RWPE2 (cell line): Measurements from ENCODE around the gene SEMA3G.
A peak's percentile ranks its signal among the peaks of the same experiment; 100 is the strongest.

Experiments
- ATAC-seq: fragments of 200-7000 bp; cut with Tn5 transposase; 3 replicates; pipeline ENCODE4 v1.9.1; 2021; ENCODE audit warnings: low read depth
- DNase-seq: peaks from one replicate; pipeline ENCODE4 v3.0.0-alpha.2; 2020; ENCODE audit warnings: low spot score
- H3K27ac ChIP-seq: fragments of 450-650 bp; 2 replicates; pipeline ENCODE4 v1.5.1; 2017; ENCODE audit warnings: mild to moderate bottlenecking; ENCODE audit not compliant: poor library complexity, severe bottlenecking
- H3K27me3 ChIP-seq: fragments of 250-450 bp; sonication (Bioruptor Pico); 2 replicates; pipeline ENCODE4 v1.5.1; 2021; ENCODE audit warnings: mild to moderate bottlenecking, moderate library complexity; ENCODE audit not compliant: insufficient read depth, poor library complexity, severe bottlenecking
- H3K36me3 ChIP-seq: fragments of 250-450 bp; sonication (Bioruptor Pico); 2 replicates; pipeline ENCODE4 v1.5.1; 2020; ENCODE audit warnings: low read depth, mild to moderate bottlenecking, moderate library complexity
- H3K4me1 ChIP-seq: fragments of 250-450 bp; sonication (Bioruptor Pico); 2 replicates; pipeline ENCODE4 v1.5.1; 2021; ENCODE audit warnings: mild to moderate bottlenecking, moderate library complexity; ENCODE audit not compliant: insufficient read depth, poor library complexity, severe bottlenecking
- H3K4me3 ChIP-seq: fragments of 250-450 bp; sonication (Bioruptor Pico); 2 replicates; pipeline ENCODE4 v1.5.1; 2021; ENCODE audit warnings: mild to moderate bottlenecking, moderate library complexity; ENCODE audit not compliant: severe bottlenecking
- H3K9me3 ChIP-seq: fragments of 250-450 bp; sonication (Bioruptor Pico); 2 replicates; pipeline ENCODE4 v1.5.1; 2021; ENCODE audit warnings: mild to moderate bottlenecking, moderate library complexity; ENCODE audit not compliant: severe bottlenecking
- TF ChIP-seq, protein P1 (sequence below): fragments of 450-650 bp; IDR thresholded peaks from one replicate; pipeline ENCODE4 v1.5.1; 2017; ENCODE audit warnings: mild to moderate bottlenecking, moderate library complexity; ENCODE audit not compliant: poor library complexity, severe bottlenecking

The SEMA3G gene

DNA sequence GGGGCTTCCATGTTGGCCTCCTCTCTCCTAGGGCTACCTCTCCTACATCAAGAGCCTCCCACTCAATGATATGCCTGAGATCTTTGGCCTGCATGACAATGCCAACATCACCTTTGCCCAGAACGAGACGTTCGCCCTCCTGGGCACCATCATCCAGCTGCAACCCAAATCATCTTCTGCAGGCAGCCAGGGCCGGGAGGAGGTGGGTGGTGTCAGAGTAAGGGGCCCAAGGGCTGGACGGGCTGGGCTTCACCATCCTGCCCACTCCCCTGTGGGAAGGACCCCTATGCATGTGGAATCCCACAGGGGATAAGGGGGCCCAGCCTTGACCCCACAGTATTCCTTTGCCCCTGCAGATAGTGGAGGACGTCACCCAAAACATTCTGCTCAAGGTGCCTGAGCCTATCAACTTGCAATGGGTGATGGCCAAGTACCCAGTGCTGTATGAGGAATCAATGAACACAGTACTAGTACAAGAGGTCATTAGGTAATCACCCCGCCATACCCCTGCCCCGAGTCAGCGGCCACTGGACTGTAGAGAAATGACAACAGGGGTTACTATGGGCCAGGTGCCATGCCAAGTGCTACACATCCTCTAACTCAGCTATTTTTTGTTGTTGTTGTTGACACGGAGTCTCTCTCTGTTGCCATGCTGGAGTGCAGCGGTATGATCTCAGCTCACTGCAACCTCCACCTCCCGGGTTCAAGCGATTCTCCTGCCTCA, 47.1 kb downstream of the SEMA3G start:
- no peak overlapping the region for H3K4me3 ChIP-seq
- TF ChIP-seq, protein P1, sequence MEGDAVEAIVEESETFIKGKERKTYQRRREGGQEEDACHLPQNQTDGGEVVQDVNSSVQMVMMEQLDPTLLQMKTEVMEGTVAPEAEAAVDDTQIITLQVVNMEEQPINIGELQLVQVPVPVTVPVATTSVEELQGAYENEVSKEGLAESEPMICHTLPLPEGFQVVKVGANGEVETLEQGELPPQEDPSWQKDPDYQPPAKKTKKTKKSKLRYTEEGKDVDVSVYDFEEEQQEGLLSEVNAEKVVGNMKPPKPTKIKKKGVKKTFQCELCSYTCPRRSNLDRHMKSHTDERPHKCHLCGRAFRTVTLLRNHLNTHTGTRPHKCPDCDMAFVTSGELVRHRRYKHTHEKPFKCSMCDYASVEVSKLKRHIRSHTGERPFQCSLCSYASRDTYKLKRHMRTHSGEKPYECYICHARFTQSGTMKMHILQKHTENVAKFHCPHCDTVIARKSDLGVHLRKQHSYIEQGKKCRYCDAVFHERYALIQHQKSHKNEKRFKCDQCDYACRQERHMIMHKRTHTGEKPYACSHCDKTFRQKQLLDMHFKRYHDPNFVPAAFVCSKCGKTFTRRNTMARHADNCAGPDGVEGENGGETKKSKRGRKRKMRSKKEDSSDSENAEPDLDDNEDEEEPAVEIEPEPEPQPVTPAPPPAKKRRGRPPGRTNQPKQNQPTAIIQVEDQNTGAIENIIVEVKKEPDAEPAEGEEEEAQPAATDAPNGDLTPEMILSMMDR = no peak
- no peak overlapping the region for H3K27ac ChIP-seq
- H3K9me3 ChIP-seq = no peaks in the 10 kb centered on the region
- no peaks in the 10 kb centered on the region for H3K27me3 ChIP-seq
- peaks cover 20% of the 10 kb centered on the region for H3K36me3 ChIP-seq
- ATAC-seq (no peak; the same call in 2 of the 3 replicates), DNase-seq (peak; percentile 52)
- no peaks in the 10 kb centered on the region for H3K4me1 ChIP-seq

DNA sequence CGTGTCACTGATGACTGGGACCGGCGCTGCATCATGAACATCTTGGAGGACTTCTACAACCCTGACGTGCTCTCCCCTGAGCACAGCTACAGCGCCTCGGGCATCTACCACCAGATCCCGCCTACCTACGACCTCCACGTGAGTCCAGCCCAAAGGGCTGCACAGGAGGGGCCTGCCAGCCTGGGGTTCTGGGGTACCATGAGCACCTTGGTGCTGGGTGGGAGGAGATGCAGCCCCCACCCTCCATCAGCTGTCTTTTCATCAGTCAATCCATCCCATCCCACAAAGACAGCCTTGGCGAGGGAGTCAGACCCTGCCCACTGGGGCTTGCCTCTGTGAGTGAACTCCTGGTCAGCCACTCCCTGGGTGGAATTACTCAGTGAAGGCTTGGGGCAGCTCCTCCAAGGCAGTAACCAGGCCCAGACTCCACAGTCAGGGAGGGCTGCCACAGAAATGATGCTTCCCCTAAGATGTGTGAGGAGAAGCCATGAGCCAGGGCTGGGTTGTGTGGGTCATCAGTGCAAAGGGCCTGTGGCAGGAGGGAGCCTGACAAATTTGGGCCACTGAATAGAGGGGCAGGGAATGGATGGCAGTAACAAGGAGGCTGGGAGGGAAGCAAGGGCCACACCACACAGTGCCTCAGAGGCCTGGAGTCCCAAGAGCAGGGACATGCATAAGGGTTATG, 47.9 kb downstream of the SEMA3G start:
- Histone ChIP-seq H3K4me3 (no peak overlapping the region), H3K27ac (no peak overlapping the region), H3K36me3 (peaks cover 12% of the 10 kb centered on the region), H3K4me1 (no peaks in the 10 kb centered on the region), H3K27me3 (no peaks in the 10 kb centered on the region), H3K9me3 (no peaks in the 10 kb centered on the region)
- no peak for ATAC-seq
- peak; percentile 40 for DNase-seq
- TF ChIP-seq, protein P1 = no peak

DNA sequence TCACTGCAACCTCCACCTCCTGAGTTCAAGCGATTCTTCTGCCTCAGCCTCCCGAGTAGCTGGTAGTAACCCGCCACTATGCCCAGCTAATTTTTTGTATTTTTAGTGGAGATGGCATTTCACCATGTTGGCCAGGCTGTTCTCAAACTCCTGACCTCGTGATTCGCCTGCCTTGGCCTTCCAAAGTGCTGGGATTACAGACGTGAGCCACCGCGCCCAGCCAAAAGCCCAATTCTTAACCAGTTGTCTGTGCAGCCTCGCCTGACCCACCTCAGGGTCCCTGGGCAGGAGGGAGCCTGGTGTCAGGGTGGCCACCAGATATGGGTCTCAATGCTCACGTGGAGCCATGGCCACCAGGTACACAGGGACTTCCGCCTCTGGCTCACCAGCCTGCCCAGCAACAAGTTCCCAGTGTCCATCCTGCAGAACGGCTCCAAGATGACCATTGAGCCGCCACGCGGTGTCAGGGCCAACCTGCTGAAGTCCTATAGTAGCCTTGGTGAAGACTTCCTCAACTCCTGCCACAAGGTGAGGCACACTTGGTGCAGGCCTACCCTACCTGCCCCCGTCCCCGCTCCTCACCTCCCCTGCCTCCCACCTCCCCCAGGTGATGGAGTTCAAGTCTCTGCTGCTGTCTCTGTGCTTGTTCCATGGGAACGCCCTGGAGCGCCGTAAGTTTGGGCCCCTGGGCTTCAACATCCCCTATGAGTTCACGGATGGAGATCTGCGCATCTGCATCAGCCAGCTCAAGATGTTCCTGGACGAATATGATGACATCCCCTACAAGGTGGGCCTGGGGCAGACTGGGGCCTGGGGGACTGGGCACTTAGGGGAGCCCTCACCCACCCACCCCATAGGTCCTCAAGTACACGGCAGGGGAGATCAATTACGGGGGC, 48.6 kb downstream of the SEMA3G start:
- Histone ChIP-seq H3K4me3 (no peak overlapping the region), H3K4me1 (no peaks in the 10 kb centered on the region), H3K36me3 (peaks cover 6% of the 10 kb centered on the region; the same call in 1 of the 2 replicates), H3K27me3 (no peaks in the 10 kb centered on the region), H3K9me3 (no peaks in the 10 kb centered on the region), H3K27ac (no peak overlapping the region)
- ATAC-seq (no peak), DNase-seq (peak; percentile 42)
- TF ChIP-seq, protein P1 = no peak

DNA sequence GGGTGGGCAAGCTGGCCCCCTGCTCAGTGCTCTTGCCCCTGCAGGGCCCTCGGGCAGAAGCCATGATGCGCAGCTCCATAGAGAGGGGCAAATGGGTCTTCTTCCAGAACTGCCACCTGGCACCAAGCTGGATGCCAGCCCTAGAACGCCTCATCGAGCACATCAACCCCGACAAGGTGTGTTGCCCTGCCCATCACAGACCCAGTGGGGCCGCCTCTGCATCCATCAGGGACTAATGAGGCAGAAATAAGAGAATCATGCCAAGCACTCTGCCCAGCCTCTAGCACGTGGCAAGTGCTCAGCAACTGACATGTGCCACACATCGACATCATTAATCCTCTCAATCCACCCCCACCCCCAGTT, 49.4 kb downstream of the SEMA3G start:
- DNase-seq = no peak
- TF ChIP-seq, protein P1 = no peak
- no peaks in the 10 kb centered on the region for H3K4me1 ChIP-seq
- no peaks in the 10 kb centered on the region for H3K9me3 ChIP-seq
- no peak overlapping the region for H3K27ac ChIP-seq
- H3K4me3 ChIP-seq = no peak overlapping the region
- ATAC-seq = no peak
- no peaks in the 10 kb centered on the region for H3K27me3 ChIP-seq
- H3K36me3 ChIP-seq = no peaks in the 10 kb centered on the region
